ENCODE data around the gene ICAM4.
"Not testable (repeated sequence)": the region's sequence is repeated elsewhere in the genome, so short reads cannot be mapped to it uniquely, and the experiment has no call there.

Gene ICAM4, protein sequence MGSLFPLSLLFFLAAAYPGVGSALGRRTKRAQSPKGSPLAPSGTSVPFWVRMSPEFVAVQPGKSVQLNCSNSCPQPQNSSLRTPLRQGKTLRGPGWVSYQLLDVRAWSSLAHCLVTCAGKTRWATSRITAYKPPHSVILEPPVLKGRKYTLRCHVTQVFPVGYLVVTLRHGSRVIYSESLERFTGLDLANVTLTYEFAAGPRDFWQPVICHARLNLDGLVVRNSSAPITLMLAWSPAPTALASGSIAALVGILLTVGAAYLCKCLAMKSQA

DNA sequence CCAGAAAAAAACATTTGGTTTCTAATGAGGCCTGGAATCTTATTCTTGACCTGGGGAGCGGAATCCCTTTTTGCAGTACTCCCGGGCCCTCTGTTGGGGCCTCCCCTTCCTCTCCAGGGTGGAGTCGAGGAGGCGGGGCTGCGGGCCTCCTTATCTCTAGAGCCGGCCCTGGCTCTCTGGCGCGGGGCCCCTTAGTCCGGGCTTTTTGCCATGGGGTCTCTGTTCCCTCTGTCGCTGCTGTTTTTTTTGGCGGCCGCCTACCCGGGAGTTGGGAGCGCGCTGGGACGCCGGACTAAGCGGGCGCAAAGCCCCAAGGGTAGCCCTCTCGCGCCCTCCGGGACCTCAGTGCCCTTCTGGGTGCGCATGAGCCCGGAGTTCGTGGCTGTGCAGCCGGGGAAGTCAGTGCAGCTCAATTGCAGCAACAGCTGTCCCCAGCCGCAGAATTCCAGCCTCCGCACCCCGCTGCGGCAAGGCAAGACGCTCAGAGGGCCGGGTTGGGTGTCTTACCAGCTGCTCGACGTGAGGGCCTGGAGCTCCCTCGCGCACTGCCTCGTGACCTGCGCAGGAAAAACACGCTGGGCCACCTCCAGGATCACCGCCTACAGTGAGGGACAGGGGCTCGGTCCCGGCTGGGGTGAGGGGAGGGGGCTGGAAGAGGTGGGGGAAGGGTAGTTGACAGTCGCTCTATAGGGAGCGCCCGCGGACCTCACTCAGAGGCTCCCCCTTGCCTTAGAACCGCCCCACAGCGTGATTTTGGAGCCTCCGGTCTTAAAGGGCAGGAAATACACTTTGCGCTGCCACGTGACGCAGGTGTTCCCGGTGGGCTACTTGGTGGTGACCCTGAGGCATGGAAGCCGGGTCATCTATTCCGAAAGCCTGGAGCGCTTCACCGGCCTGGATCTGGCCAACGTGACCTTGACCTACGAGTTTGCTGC is at the start of gene ICAM4:
Gene ICAM4, plus strand, starts transcription at position 153 of the 935 bp plus-strand sequence. Its CDS starts 58 bp downstream, at position 211.
- in situ Hi-C loops (cut with HindIII; ENCODE audit: low sequenced_read_pairs) = loop anchor here (5.0 kb wide), 2 partner anchors 70 to 115 kb away; partner anchors contain the start of gene CDC37

DNA sequence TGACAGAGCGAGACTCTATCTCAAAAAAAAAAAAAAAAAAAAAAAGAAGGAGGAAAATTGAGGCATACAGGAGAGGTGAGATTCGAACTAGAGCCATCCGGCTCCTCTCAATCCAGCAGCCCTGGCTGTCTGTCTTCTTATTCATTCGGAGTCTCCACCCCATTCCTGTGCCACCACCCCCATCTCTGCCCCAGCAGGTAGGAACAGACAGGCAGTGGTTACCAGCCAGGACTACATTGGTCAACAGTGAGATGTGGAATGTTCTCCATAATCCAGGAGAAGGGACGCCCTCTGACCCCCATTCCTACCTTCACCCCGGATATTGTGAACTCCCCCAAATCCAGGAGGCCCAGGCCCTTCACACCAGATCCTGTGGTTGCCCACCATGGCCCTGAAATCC is 49.1 kb upstream of the ICAM4 start:
- in situ Hi-C loops (cut with HindIII; ENCODE audit: low sequenced_read_pairs) = no loop called here

DNA sequence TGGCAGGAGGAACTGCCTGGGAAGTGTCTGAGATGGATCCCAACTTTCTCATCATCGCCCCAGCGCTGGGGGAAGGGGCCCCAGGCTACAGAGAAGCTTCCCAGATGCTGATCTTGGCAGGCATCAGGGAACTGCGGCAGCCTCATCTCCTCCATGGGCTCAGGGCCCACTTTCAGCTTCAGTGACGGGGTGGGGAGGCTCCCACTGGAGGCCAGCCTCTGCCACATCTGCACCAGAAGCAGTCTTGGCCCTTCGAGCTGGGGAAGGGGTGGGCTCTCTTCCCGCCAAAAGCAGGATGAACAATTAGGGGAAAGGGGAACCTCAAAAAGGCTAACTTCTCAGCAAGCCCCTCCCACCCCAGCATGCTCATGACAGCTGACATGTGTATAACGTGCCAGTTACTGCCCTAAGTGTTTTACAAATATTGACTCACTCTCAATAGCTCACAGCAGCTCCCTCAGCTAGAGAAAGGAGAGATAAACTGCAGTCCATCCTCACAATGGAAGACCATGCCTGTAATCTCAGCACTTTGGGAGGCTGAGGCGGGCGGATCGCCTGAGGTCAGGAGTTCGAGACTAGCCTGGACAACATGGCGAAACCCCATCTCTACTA is 48.5 kb upstream of the ICAM4 start:
- in situ Hi-C loops (cut with HindIII; ENCODE audit: low sequenced_read_pairs) = no loop called here

DNA sequence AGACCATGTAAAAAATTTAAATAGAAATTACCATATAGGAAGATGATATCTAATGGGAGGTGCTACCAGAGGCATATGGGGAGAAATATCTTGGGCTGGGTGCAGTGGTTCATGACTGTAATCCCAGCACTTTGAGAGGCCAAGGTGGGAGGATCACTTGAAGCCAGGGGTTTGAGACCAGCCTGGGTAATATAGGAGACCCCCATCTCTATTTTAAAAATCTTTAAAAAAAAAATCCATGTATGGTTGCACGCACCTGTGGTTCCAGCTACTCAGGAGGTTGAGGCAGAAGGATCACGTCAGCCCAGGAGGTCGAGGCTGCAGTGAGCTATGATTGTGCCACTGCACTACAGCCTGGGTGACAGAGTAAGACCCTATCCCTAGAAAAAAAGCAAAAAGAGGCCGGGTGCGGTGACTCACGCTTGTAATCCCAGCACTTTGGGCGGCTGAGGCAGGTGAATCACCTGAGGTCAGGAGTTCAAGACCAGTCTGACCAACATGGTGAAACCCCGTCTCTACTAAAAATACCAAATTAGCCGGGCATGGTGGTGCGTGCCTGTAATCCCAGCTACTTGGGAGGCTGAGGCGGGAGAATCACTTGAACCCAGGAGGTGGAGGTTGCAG is 44.8 kb upstream of the ICAM4 start:
- in situ Hi-C loops (cut with HindIII; ENCODE audit: low sequenced_read_pairs) = not testable (repeated sequence)

DNA sequence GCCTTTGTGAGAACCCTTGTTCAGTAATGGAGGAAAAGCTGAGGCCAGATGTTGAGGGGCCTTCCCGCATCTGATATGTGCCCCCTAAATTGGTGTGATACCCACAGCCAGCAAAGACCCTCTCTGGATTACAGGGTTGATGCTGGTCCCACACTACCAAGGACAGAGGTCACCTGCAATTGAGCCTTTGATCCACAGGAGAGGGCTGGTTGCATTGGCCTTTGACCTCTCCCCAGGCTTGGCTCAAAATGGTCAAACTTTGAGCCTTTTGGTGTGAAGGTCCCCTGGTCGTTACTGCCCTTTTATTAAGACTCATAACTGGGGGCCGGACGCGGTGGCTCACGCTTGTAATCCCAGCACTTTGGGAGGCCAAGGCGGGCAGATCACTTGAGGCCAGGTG is 43.1 kb upstream of the ICAM4 start:
- in situ Hi-C loops (cut with HindIII; ENCODE audit: low sequenced_read_pairs) = no loop called here

DNA sequence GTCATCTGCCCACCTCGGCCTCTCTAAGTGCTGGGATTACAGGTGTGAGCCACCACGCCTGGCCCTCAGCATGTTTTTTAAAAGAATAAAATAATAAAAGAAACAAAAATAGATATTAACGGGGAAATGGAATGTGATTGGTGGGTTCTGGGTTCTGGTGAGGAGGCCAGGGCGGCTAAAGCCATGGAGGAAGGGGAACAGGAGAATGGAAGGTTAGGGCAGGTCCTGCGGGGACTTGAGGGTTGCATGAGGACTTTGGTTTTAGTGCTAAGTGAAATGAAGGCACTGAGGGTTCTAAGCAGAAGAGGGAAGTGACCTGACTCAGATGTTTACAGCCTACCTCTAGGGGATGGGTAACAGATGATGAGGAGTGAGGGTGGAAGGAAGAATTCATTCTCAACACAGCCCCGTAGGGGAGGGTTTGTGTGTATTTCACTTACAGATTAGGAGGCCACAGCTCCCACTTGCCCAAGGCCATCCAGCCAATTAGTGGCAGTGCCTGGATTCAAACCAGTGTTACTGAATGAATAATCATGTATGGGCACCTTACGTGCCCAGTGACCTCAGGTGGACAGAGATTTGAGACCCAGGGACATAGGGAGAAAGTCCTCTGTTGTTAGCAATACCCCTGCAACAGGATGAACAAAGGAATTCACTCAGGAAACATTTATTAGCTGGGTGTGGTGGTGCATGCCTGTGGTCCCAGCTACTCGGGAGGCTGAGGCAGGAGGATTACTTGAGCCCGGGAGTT is 41.4 kb upstream of the ICAM4 start:
- in situ Hi-C loops (cut with HindIII; ENCODE audit: low sequenced_read_pairs) = no loop called here

DNA sequence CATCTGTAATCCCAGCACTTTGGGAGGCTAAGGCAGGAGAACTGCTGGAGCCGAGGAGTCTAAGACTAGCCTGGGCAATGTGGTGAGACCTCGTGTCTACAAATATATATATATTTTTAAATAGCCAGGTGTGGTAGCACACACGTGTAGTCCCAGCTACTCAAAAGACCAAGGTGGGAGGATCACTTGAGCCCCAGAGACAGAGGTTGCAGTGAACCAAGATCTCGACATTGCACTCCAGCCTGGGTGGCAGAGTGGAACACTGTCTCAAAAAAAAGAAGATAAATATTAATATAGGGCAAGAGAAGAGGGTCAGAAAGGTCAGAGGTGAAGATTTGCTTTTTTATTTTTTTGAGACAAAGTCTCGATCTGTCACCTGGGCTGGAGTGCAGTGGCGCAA is 40.2 kb upstream of the ICAM4 start:
- in situ Hi-C loops (cut with HindIII; ENCODE audit: low sequenced_read_pairs) = no loop called here

DNA sequence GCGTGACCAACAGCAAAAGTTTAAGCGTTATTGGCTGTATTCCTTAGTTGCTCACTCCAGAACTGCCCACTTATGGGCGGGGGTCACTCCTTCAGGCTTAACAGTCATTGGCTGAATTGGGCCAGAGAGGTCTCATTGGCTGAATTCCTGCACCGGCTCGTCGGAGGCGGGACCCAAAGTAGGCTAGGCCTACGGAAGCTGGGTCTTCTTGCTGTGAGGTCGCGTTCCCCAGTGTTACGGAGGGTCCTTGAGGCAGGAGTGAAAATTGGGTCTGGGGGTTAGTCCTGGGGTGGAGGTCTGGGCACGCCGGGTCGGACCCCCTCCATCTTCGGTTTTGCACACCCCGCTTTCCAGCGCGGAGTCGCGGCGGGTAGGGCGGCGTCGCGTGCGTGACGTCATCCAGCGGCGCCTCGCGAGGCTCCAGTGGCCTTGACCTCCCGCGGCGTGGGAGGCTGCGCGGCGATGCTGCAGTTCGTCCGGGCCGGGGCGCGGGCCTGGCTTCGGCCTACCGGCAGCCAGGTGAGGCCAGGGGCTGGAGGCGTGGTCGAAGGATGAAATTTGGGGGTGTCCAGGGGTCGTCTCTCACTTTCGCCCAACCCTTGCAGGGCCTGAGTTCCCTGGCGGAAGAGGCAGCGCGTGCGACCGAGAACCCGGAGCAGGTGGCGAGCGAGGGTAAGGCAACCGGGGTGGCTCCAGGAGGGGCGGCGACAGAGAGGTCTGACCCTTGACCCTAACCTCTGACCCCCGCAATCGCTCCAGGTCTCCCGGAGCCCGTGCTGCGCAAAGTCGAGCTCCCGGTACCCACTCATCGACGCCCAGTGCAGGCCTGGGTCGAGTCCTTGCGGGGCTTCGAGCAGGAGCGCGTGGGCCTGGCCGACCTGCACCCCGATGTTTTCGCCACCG is 34.7 kb upstream of the ICAM4 start, which contains the start of gene MRPL4:
Gene MRPL4, plus strand, starts transcription at position 423 of the 903 bp plus-strand sequence. Its CDS starts 40 bp downstream, at position 463.
- in situ Hi-C loops (cut with HindIII; ENCODE audit: low sequenced_read_pairs) = no loop called here

DNA sequence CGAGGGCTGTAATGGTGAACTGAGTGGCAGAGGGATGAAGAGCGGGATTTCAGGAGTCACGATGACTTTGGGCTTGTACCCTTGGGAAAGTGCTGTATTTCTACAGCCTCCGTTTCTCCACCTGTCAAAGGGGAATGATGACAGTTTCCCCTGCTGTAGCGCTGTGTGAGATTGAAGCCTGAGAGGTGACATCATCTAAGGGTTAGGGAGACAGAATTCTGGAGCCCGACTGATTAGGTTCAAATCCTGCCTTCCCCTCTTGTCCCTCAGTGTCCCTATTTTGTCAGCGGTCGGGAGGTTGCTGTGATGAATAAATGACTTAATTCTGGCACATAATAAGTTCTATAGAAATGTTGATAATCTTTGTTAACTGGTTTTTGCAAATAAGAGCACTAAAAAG is 34.0 kb upstream of the ICAM4 start:
- in situ Hi-C loops (cut with HindIII; ENCODE audit: low sequenced_read_pairs) = no loop called here

DNA sequence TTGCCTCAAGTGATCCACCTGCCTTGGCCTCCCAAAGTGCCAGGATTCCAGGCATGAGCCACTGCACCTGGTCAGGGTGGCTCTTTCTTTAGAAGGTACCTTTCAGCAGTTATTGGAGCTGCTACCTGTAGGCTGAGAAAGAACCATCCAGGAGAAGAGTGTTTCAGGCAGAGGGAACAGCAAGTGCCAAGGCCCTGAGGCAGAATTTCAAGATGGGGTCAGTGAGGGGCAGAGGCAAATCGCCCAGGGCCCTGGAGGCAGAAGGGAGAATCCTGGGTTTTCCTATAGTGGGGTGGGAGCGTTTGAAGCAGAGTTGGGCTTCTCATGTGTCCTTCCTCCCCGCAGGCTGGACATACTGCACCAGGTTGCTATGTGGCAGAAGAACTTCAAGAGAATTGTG is 32.5 kb upstream of the ICAM4 start:
- in situ Hi-C loops (cut with HindIII; ENCODE audit: low sequenced_read_pairs) = no loop called here

DNA sequence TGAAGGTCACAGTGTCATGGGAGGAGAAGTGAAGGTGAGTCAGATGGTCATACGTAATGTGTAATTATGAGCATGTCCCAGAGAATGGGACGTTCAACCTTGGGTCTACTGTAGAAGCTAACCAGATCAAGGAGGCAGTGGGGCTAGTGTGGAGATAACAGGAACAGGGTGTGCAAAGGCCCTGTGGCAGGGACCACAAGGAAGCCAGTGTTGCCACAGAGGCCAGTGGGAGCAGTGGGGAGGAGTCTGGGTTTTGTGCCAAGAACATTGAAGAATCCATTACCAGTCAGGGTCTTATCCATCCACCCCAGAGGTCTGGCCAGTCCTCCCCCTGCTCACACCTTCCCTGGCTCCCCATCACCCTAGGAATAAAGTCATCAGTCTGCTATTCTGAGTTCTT is 31.4 kb upstream of the ICAM4 start:
- in situ Hi-C loops (cut with HindIII; ENCODE audit: low sequenced_read_pairs) = no loop called here

DNA sequence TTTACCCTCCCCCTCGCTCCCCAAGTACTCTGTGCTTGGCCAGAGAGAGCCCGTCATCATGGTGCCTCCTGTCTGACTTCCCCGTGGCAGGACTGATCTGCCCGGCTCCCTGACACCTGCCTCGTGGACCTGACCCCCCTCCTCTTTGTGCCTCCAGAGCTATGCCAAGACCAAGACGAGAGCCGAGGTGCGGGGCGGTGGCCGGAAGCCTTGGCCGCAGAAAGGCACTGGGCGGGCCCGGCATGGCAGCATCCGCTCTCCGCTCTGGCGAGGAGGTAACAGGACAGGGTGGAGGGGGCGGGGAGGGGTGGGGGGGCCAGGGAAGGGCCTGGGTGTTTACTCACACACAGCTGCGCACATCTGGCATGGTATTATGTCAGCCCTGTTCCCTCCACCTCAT is 30.2 kb upstream of the ICAM4 start:
- in situ Hi-C loops (cut with HindIII; ENCODE audit: low sequenced_read_pairs) = no loop called here

DNA sequence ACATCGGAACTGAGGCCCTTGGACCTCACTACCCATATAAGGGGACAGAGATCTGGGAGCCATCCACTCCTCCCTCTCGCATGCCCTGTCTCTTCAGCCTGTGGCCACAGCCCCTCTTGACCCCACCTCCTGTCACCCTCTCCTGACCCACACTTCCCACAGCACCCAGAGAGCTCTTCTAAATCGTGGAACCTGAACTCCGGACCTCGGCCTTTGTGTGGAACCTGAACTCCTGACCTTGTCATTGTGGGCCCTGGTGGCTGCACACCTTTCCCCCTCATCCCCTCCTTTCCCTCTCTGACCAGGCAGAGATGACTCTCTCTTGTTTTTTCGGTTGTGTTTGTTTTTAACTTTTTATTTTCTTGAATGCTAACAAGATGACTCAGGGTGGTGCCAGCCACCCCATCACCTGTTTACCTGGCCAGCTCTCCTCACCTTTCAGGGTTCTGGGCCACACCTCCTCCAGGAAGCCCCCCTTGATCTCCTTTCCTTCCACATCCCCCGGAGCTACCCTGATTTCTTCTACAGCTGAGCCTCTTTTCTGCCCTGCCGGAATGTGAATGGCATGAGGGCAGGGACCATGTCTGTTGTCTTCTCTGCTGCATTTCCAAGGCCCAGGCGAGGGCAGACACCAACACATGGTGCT is 29.7 kb upstream of the ICAM4 start:
- in situ Hi-C loops (cut with HindIII; ENCODE audit: low sequenced_read_pairs) = no loop called here

DNA sequence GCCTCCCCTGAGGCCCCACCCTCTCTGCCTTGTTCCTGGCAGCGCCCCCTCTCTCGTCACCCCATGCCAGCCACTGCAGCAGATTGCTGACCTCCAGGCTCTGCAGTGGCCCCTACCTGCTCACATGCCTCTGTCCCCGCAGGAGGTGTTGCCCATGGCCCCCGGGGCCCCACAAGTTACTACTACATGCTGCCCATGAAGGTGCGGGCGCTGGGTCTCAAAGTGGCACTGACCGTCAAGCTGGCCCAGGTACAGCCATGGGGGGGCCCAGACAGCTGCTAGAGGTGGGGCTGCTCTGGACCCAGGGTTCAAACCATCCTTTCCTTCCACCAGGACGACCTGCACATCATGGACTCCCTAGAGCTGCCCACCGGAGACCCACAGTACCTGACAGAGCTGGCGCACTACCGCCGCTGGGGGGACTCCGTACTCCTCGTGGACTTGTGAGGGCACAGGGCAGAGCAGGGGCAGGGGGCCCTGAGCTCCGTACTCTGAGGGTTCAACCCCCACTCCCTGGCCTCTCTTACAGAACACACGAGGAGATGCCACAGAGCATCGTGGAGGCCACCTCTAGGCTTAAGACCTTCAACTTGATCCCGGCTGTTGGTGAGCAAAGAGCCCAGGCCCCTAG is 28.6 kb upstream of the ICAM4 start:
- in situ Hi-C loops (cut with HindIII; ENCODE audit: low sequenced_read_pairs) = no loop called here

DNA sequence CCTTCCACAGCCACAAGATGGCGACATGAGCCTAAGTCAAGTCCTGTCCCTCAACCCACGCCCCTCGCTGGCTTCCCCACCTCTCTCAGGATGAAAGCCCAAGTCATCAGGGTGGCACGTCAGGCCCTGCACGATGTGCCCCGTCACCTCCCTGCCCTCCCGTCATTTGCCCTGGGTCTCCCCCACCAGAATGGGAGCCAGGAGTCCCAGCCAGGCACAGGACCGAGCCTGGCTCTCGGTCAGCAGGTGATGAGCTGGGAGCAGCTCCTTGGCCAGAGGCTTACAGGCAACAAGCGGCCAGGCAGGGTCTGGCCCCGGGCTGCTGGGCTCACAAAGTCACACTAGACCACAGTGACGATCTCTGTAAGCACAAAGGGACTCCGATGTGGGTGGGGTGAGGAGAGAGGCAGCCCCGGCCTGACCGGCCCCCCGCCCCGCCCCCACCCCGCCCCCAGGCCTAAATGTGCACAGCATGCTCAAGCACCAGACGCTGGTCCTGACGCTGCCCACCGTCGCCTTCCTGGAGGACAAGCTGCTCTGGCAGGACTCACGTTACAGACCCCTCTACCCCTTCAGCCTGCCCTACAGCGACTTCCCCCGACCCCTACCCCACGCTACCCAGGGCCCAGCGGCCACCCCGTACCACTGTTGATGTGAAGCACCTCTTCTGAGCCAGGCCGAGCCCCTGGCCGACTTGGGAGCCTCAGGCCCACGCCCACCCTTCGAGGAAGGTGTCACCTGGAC is 27.4 kb upstream of the ICAM4 start:
- in situ Hi-C loops (cut with HindIII; ENCODE audit: low sequenced_read_pairs) = no loop called here

DNA sequence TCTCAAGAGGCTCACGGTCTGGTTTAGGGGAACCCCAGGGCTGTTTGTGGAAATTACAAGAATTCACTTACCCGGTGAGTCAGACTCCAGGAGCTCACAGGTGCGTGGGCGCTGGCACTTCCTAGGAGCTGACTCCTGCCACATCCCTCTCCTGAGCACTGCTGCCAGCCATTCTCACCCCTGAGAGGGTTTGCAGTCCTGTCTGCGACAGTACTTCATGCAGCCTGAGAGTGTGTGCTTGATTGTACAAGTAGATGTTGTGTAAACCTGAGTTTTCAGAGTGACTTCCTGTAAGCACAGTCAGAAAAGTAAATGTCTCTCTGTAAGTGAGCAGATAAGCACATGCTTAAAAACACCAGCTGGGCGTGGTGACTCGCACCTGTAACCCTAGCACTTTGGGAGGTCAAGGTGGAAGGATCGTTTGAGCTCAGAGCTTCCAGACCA is 26.6 kb upstream of the ICAM4 start:
- in situ Hi-C loops (cut with HindIII; ENCODE audit: low sequenced_read_pairs) = no loop called here

DNA sequence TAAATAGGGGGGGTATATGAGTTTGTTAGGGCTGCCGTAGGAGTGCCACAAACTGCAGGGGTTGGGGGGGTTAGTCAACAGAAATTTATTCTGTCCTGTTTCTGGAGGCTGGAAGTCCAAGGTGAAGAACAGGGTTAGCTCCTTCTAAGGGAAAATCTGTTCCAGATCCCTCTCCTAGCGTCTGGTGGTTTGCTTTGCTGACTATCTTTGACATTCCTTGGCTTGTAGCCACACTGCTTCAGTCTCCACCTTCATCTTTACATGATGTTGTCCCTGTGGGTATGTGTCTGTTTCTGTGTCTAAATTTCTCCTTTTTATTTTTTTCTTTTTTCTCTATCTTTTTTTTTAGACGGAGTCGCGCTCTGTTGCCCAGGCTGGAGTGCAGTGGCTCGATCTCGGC is 24.0 kb upstream of the ICAM4 start:
- in situ Hi-C loops (cut with HindIII; ENCODE audit: low sequenced_read_pairs) = no loop called here

DNA sequence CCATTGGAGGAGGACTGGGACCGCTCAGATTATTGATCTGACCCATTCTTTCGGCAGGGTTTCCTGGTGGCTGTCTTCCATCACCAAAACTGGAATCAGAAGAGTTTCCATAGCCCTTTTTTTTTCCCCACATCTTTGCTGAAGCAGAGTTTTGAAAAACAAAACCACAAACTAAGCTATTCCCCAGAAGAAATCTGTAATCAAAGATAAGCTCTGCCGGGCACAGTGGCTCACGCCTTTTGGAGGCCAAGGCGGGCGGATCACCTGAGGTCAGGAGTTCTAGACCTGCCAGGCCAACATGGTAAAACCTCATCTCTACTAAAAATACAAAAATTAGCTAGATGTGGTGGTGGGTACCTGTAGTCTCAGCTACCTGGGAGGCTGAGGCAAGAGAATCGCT is 20.0 kb upstream of the ICAM4 start:
- in situ Hi-C loops (cut with HindIII; ENCODE audit: low sequenced_read_pairs) = no loop called here
